ENCODE results near the gene SRP14.
"Not testable (repeated sequence)": the region's sequence is repeated elsewhere in the genome, so short reads cannot be mapped to it uniquely, and the experiment has no call there.

The SRP14 gene

GRCh38 chr15:40048926-40049475 lies 10.0 kb upstream of the SRP14 start:
- DNase-seq, result no peak

- peak; percentile 68 for DNase-seq
Measured at GRCh38 chr15:40048211-40048792, 9.3 kb upstream of the SRP14 start.

DNA sequence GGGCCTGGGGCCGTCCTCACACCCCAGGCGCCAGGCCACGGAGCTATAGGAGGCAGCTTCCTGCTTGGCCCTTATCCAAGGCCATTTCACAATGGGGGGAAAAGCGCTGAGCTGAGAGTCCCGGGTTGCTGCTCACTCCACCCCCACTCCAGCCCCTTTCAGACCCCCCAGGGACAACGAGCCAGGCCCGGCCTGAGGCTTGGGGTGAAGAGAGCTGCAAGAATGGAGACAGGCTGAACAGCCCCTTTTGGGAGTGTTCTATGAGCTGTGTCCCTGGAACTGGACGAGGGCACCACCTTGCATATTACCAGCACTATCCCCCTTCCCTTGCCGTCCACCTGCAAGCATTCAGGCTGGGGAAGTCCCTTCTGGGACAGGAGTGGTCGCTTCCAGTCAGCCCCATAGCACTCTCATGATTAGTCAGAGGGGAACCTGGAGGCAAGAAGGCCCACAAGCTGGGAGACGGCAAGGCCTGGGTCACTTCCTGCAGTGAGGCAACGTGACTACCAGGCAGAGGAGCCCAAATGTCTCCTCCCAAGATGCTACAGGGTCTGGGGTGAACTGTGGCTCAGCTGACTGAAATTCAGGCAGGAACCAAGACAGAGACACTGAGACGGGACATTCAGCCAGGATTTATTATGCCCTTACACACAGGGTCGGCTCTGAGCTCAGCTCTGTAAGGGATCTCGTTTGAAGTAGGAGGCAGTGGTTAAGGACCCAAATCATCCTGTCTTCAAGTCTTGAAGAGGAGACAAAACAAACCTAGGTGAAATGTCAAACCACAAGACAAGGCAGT lies 8.6 kb upstream of the SRP14 start:
- DNase-seq, result peak; percentile 72

GRCh38 chr15:40046721-40047414 lies 7.9 kb upstream of the SRP14 start:
- DNase-seq, result no peak

GRCh38 chr15:40045572-40046217 lies 6.7 kb upstream of the SRP14 start:
- DNase-seq, result no peak

DNA sequence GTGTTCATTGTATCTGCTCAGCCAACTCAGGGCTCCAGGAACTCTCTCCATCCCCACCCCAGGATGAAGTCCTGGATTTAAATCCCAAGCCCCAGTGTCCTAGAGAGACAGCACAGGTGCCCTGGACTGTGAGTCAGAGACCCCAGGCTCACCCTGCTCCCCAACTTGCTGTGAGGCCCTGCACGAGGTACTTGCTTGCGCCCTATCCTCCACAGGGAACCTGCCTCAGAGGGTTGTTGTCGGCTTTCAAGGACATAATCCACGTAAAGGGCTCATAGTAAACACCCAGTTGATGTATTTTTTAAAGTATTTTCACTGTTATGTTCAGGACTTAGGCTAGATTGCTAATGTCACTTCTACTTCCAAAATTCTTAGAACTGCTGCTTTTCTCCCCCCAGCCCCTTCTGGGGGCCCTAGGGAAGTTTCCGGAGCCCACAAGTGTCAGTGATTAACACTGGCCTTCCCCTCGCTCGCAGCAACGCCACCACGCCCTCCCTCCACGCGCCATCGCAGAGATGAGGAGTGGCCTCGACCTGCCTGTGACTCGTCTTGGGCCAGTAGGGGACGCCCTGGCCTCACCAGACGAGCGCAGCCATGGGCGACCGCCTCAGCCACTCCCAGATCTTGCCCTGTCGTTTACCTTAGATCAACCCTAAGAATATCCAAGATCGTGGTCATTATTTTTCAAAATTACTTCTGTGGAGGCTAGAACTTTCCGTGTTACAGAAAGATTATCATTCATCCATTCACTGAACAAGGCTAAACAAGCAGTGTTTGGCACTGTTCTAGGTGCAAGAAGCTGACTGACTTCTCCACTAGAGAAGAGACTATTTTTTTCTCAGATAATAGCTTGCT lies 6.0 kb upstream of the SRP14 start:
- peak; percentile 87 for DNase-seq

DNA sequence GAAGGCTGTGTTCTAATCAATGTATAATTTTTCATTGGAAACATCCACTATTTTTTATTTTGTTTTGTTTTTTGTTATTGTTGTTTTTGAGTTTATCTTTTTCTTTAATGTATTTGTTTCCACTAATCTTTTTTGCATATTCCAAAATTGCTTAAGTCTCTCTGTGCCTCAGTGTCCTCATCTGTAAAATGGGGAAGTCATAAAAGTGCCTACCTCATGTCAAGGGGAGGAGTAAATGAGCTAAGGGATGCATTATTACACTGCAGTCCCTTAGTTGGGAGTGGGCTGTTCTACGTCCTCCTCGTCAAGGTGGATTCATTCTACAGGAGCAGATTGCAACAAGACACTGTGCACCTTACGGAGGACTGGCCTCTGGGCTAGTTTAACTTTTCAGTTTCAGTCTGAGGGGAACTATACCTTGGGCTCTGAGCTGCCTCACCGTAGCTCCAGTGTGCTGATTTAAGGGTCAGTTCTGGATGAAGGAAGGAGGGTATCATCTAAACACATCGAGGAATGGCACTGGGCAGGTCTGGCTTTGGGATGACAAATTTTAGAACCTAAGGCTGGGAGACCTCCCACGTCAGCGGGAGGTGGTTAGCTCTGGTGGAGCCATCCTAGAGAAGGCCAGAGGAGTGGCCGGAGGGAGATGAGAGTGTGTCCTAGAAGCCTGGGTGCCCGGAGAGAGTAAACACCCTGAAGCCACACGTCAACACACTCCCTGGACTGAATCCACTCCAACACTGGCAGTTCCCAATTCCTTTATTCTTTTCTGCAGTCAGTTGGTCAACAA lies 5.1 kb upstream of the SRP14 start:
- no peak for DNase-seq

DNA sequence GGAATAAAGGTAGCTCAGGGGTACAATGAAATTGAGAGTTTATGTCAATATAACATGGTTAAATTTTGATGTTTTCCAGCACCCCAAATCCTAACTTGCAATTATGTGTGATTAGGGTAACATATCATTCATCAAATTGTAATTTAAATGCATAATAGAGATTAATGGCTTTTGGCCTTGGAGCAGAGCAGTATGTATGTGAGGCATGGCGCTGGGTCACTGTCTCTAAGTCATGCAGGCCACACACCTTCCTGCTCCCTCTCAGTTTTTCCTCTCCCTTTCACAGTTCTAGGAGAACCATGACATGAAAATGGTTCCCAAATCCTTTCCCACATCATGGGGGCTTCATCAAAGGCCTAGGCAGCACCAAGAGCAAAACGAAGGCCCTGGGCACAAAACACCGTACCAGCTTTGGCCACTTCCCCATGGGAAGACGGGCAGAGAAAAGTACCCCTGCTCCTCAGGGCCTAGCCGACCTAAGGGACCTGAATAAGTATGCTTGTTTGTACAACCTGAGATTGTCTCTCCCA lies 3.9 kb upstream of the SRP14 start:
- no peak for DNase-seq

GRCh38 chr15:40040770-40041169 lies 1.8 kb upstream of the SRP14 start:
- DNase-seq, result no peak

DNA sequence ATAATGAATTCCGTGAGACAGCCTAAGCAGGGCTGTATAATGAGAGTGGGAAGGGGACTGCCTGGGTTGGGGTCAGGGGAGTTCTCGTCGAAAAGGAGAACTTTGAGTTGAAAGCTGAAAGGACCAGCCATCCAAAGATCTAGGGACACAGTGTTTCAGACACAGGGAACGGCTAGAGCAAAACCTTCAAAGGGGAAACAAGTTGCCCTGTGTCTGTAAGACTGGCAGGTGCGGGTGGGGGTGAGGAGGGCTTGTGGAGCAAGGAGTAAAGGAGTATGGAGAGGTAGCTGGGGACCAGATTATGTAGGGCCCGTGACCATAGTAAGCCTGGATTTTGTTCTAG lies 1.3 kb upstream of the SRP14 start:
- no peak for DNase-seq

- DNase-seq, result no peak
Measured at GRCh38 chr15:40038275-40038637, 725 bp downstream of the SRP14 start.

DNA sequence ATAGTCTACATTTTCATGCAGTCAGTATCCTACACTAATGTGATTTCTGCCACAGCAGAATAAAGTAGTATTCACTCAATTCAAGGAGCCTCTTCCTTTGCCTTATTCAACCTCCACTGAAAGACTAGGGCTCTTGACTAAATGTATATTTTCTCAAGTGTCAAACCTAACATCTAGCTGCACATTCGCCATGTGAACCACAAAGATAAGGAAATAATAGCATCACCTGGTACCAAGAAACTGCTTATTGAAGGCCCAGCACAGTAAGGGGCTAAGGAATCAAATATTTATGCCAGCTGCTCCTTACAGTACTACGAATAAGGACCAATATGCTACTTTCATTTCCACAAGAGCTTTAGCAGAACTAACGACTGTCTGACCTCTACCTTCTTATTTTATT lies 1.3 kb downstream of the SRP14 start:
- DNase-seq, result no peak

DNA sequence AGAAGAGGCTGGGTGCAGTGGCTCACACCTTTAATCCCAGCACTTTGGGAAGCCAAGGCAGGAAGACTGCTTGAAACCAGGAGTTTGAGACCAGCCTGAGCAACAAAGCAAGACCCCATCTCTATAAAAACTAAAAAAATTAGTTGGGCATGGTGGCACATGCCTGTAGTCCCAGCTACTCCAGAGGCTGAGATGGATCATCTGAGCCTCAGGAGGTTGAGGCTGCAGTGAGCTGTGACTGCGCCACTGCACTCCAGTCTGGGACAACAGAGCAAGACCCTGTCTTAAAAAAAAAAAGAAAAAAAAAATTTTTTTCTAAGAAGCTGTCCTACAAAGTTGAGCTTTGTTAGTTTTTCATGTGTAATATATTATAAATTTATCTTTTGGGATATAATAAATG lies 3.8 kb downstream of the SRP14 start:
- not testable (repeated sequence) for DNase-seq

GRCh38 chr15:40034186-40034946 lies 4.6 kb downstream of the SRP14 start:
- no peak for DNase-seq

DNA sequence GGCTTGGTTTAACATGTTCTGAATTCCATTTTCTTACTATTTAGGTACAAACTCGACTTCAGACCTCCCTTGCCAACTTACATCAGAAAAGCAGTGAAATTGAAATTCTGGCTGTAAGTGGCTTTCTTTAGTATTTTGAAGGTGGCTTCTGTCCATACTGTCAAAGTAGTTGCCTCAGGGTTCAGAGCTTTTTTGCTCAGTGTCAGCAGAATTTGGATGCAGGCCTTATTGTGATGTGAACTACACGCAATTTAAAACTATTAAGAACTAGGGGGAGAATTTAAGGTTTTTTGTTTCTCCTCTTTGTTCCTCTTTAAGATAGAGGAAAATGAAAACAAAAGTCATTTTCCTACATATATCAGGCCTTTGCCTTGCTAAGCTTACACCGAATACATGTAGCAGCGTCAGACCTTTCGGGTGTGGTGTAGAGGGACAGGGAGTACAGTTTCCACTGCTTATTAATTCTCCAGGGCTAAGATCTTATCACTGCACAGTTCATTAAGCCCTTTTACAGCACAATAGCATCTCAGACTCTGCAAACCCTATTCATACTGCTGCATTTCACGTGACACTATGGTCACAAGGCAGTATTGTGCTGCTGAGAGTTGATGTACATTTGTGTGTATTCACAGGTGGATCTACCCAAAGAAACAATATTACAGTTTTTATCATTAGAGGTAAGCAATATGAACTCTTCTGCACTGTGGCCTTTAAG lies 6.7 kb downstream of the SRP14 start:
- no peak for DNase-seq

DNA sequence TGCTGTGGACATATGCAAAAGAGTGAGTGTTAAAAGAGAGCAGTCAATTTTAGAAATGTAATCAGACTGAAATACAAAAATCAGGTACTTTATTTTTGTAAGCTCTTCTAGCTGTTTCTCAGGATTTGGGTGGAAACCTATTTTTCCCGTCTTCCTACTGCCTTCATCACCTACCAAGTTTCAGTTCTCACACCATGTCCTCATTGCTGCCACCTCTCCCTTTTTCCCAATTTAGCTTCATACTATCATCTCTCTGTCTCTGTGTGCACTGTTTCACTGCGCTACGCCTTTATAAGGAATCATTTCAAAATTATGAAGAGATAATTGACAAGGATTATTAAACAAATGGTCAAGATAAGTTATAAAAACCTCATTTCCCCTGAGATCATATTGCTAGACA lies 7.7 kb downstream of the SRP14 start:
- no peak for DNase-seq

GRCh38 chr15:40029979-40030893 lies 8.7 kb downstream of the SRP14 start:
- peak; percentile 44 for DNase-seq

GRCh38 chr15:40028853-40029252 lies 10.1 kb downstream of the SRP14 start:
- no peak for DNase-seq

GRCh38 chr15:40028193-40028592 lies 10.8 kb downstream of the SRP14 start:
- no peak for DNase-seq

Measured in CD4-positive, alpha-beta T cell treated with Interleukin-17A for 4 hours (primary cell).